ENCODE measurements around the gene NME7. TPM values are rescaled to one million over a fixed set of nuclear protein-coding genes. Genes with fewer than 3 reads are reported as not detected.

Gene NME7
- total RNA-seq, 1 experiment from 2014 or later, result 21.8 TPM

GRCh38 chr1:169180174-169180573, 187.4 kb downstream of the NME7 start:
- no peaks in the 10 kb centered on the region for H3K9me2 ChIP-seq (ENCODE audit: insufficient read depth)
- DNase-seq (ENCODE audit: low read depth, low spot score) (no peak), ATAC-seq (no peak)
- no peaks in the 10 kb centered on the region for H3K27me3 ChIP-seq (ENCODE audit: insufficient read depth, low read length)
- H3K27ac ChIP-seq (ENCODE audit: low read depth, low read length), result no peak overlapping the region
- H3K36me3 ChIP-seq (ENCODE audit: control insufficient read depth in 1 of 2, insufficient read depth in 2 of 2, low read length in 2 of 2), result no peaks in the 10 kb centered on the region
- no peak overlapping the region for H3K4me2 ChIP-seq (ENCODE audit: low read length)
- H3K9me3 ChIP-seq (ENCODE audit: control insufficient read depth in 1 of 2, insufficient read depth in 1 of 2, low read depth in 1 of 2, low read length in 2 of 2), result no peaks in the 10 kb centered on the region
- no peaks in the 10 kb centered on the region for H3K79me2 ChIP-seq (ENCODE audit: insufficient read depth, low read length)
- H3K4me1 ChIP-seq (ENCODE audit: control insufficient read depth in 1 of 2, insufficient read depth in 2 of 2, low read length in 2 of 2), result no peaks in the 10 kb centered on the region
- CTCF ChIA-PET, result no interaction called here
- POLR2A ChIA-PET, result no interaction called here
- no TSS peak for BruUV-seq (replicated peaks)
- H3K9ac ChIP-seq (ENCODE audit: low read length), result no peak overlapping the region
- H2AFZ ChIP-seq (ENCODE audit: low read depth, low read length, poor library complexity, severe bottlenecking), result no peak overlapping the region
- intact Hi-C loops (cut with micrococcal nuclease), result no loop called here
- TF ChIP-seq SIN3A (IDR thresholded peaks at IDR 0.05; ENCODE audit: low read depth) (no peak), SRF (IDR thresholded peaks at IDR 0.05; ENCODE audit: low read depth) (no peak), ZBTB33 (IDR thresholded peaks at IDR 0.05; ENCODE audit: extremely low read depth, insufficient replicate concordance, low read length) (no peak), ZFX (IDR thresholded peaks at IDR 0.05) (no peak), REST (IDR thresholded peaks at IDR 0.05; ENCODE audit: low read depth) (no peak), CTCF (IDR thresholded peaks at IDR 0.05 in 2 of 3, conservative IDR thresholded peaks at IDR 0.05 in 1 of 3; ENCODE audit: borderline replicate concordance in 1 of 3, insufficient read depth in 1 of 3, low read depth in 2 of 3, low read length in 2 of 3) (no peak), CBX3 (IDR thresholded peaks at IDR 0.05; ENCODE audit: low read depth) (no peak), EZH2phosphoT487 (IDR thresholded peaks at IDR 0.05; ENCODE audit: borderline replicate concordance) (no peak), POLR2A (IDR thresholded peaks at IDR 0.05; ENCODE audit: borderline replicate concordance, extremely low read depth, insufficient read depth, insufficient read length) (no peak), FOSL1 (IDR thresholded peaks at IDR 0.05; ENCODE audit: low read depth) (no peak), RAD21 (IDR thresholded peaks at IDR 0.05; ENCODE audit: low read depth) (no peak), CEBPB (IDR thresholded peaks at IDR 0.05; ENCODE audit: low read depth) (no peak), JUND (IDR thresholded peaks at IDR 0.05) (no peak), MAX (IDR thresholded peaks at IDR 0.05) (no peak), TCF7L2 (IDR thresholded peaks at IDR 0.05; ENCODE audit: borderline replicate concordance, extremely low read depth, insufficient read depth, insufficient read length) (no peak), EGR1 (IDR thresholded peaks at IDR 0.05; ENCODE audit: low read depth) (no peak), ATF3 (IDR thresholded peaks at IDR 0.05) (no peak), POLR2AphosphoS5 (IDR thresholded peaks at IDR 0.05; ENCODE audit: low read depth, low read length) (no peak), ELF1 (IDR thresholded peaks at IDR 0.05; ENCODE audit: borderline replicate concordance, low read depth) (no peak)
- RAD21 ChIA-PET (ENCODE audit: low non-redundant PET in 1 of 2, low total read pairs in 2 of 2, uncharacterized antibody in 2 of 2, unreplicated experiment in 2 of 2), result no interaction called here
- no peak overlapping the region for H3K4me3 ChIP-seq (replicated peaks in 1 of 2; ENCODE audit: low read depth in 1 of 2, low read length in 2 of 2)
- H4K20me1 ChIP-seq (ENCODE audit: insufficient read depth), result no peaks in the 10 kb centered on the region
